ENCODE results near the gene SERPINB8. TPM values are rescaled to one million over a fixed set of nuclear protein-coding genes. Genes with fewer than 3 reads are reported as not detected.
A peak's percentile ranks its signal among the peaks of the same experiment; 100 is the strongest.

Gene SERPINB8
- total RNA-seq, 2 donors from 2014 or later, result 2.0 to 5.3 TPM

- WGBS, result 89% methylated on average over 3 of the region's 3 CpGs
- no peak for DNase-seq (ENCODE audit: low spot score)
- Histone ChIP-seq H3K9me3 (no peaks in the 10 kb centered on the region), H3K27ac (no peak overlapping the region), H3K4me1 (replicated peaks) (no peaks in the 10 kb centered on the region), H3K4me3 (no peak overlapping the region), H3K27me3 (replicated peaks; ENCODE audit: insufficient read depth) (peaks cover 1% of the 10 kb centered on the region), H3K36me3 (no peaks in the 10 kb centered on the region)
- intact Hi-C loops (cut with DNase I), result no loop called here
- TF ChIP-seq, protein P1, sequence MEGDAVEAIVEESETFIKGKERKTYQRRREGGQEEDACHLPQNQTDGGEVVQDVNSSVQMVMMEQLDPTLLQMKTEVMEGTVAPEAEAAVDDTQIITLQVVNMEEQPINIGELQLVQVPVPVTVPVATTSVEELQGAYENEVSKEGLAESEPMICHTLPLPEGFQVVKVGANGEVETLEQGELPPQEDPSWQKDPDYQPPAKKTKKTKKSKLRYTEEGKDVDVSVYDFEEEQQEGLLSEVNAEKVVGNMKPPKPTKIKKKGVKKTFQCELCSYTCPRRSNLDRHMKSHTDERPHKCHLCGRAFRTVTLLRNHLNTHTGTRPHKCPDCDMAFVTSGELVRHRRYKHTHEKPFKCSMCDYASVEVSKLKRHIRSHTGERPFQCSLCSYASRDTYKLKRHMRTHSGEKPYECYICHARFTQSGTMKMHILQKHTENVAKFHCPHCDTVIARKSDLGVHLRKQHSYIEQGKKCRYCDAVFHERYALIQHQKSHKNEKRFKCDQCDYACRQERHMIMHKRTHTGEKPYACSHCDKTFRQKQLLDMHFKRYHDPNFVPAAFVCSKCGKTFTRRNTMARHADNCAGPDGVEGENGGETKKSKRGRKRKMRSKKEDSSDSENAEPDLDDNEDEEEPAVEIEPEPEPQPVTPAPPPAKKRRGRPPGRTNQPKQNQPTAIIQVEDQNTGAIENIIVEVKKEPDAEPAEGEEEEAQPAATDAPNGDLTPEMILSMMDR (IDR thresholded peaks at IDR 0.05), result no peak
- no peak for TF ChIP-seq POLR2A (IDR thresholded peaks at IDR 0.05)
- TF ChIP-seq POLR2AphosphoS5 (IDR thresholded peaks at IDR 0.05), result no peak
Measured at GRCh38 chr18:64009305-64009704, 39.4 kb downstream of the SERPINB8 start.

GRCh38 chr18:64011513-64011912 is 41.6 kb downstream of the SERPINB8 start:
- TF ChIP-seq POLR2AphosphoS5 (IDR thresholded peaks at IDR 0.05) (no peak), POLR2A (IDR thresholded peaks at IDR 0.05) (no peak)
- TF ChIP-seq, protein P1 (IDR thresholded peaks at IDR 0.05), result no peak
- 92% methylated on average over 2 of the region's 2 CpGs for WGBS
- Histone ChIP-seq H3K27me3 (replicated peaks; ENCODE audit: insufficient read depth) (peaks cover 1% of the 10 kb centered on the region), H3K9me3 (no peaks in the 10 kb centered on the region), H3K36me3 (no peaks in the 10 kb centered on the region), H3K4me3 (no peak overlapping the region), H3K27ac (no peak overlapping the region), H3K4me1 (replicated peaks) (no peaks in the 10 kb centered on the region)
- DNase-seq (ENCODE audit: low spot score), result no peak
- intact Hi-C loops (cut with DNase I), result no loop called here

GRCh38 chr18:64017870-64018269 is 48.0 kb downstream of the SERPINB8 start:
- Histone ChIP-seq H3K27ac (no peak overlapping the region), H3K36me3 (no peaks in the 10 kb centered on the region), H3K27me3 (replicated peaks; ENCODE audit: insufficient read depth) (no peaks in the 10 kb centered on the region), H3K9me3 (no peaks in the 10 kb centered on the region), H3K4me1 (replicated peaks) (no peaks in the 10 kb centered on the region), H3K4me3 (no peak overlapping the region)
- intact Hi-C loops (cut with DNase I), result no loop called here
- 8% methylated on average over 1 of the region's 1 CpG for WGBS
- no peak for TF ChIP-seq POLR2AphosphoS5 (IDR thresholded peaks at IDR 0.05)
- TF ChIP-seq, protein P1 (IDR thresholded peaks at IDR 0.05), result peak in 2 of 4 experiments; percentile 25 to 31
- TF ChIP-seq POLR2A (IDR thresholded peaks at IDR 0.05), result no peak
- DNase-seq (ENCODE audit: low spot score), result no peak

DNA sequence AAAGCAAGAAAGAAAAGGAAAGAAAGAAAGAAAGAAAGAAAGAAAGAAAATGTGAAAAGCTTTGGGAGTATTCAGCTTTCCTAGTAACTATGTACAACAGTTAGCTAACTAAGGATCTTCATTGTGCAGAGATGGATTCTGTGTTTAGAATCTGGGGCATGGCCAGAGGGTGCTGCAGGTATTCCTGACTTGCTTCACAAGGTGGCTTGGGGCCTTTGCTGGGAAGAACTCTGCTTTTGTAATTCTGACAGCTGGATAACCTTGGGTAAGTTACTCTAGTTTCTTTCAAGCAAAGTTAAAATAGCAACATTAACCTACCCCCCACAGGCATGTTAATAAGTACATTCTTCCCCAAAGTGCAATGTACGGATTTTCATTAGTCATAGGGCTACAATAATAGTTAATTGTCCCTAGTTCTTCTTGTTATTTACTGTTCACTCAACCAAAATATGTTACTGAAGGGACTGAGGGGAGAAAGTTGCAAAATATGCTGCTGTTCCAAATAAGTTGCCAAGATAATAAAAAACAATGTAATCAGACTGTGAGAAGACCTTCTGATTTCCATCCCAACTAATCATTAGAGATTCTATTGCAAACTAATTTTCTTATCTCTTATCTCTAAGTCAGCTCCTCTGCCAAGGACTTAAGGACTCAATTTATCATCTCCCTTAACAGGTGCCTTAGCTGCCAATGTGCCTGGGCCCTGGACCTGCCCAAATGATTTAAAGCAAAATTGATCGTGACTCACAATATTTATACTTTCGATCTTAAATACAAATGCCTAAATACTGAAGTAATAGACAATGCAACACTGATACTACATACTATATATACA is 50.3 kb downstream of the SERPINB8 start:
- 70% methylated on average over 3 of the region's 3 CpGs for WGBS
- Histone ChIP-seq H3K36me3 (no peaks in the 10 kb centered on the region), H3K9me3 (no peaks in the 10 kb centered on the region), H3K4me1 (replicated peaks) (no peaks in the 10 kb centered on the region), H3K27me3 (replicated peaks; ENCODE audit: insufficient read depth) (no peaks in the 10 kb centered on the region), H3K4me3 (no peak overlapping the region), H3K27ac (no peak overlapping the region)
- DNase-seq (ENCODE audit: low spot score), result no peak
- TF ChIP-seq POLR2A (IDR thresholded peaks at IDR 0.05), result no peak
- TF ChIP-seq POLR2AphosphoS5 (IDR thresholded peaks at IDR 0.05), result no peak
- TF ChIP-seq, protein P1 (IDR thresholded peaks at IDR 0.05), result no peak
- intact Hi-C loops (cut with DNase I), result no loop called here

- intact Hi-C loops (cut with DNase I), result no loop called here
- Histone ChIP-seq H3K4me3 (no peak overlapping the region), H3K4me1 (replicated peaks) (no peaks in the 10 kb centered on the region), H3K36me3 (no peaks in the 10 kb centered on the region), H3K9me3 (no peaks in the 10 kb centered on the region), H3K27ac (no peak overlapping the region), H3K27me3 (replicated peaks; ENCODE audit: insufficient read depth) (no peaks in the 10 kb centered on the region)
- no peak for DNase-seq (ENCODE audit: low spot score)
- WGBS, result 93% methylated on average over 20 of the region's 20 CpGs
- TF ChIP-seq POLR2A (IDR thresholded peaks at IDR 0.05) (no peak), POLR2AphosphoS5 (IDR thresholded peaks at IDR 0.05) (no peak)
- TF ChIP-seq, protein P1 (IDR thresholded peaks at IDR 0.05), result no peak
Measured at GRCh38 chr18:64026350-64026749, 56.5 kb downstream of the SERPINB8 start.
